GM21576 (cell line): Measurements from ENCODE around the gene PCMT1.
"Not testable (repeated sequence)": the region's sequence is repeated elsewhere in the genome, so short reads cannot be mapped to it uniquely, and the experiment has no call there.

Source experiments
- ATAC-seq: cut with Tn5 transposase; IDR thresholded peaks from one replicate; pipeline ENCODE4 v1.9.1; 2021; ENCODE audit warnings: mild to moderate bottlenecking, moderate library complexity; ENCODE audit not compliant: unreplicated experiment

PCMT1 gene

GRCh38 chr6:149813351-149813750 is 63.8 kb downstream of the PCMT1 start:
- no peak for ATAC-seq

- peak; percentile 72 for ATAC-seq
These were observed 66.2 kb downstream of the PCMT1 start for GRCh38 chr6:149815788-149816187.

GRCh38 chr6:149820506-149820905 is 71.0 kb downstream of the PCMT1 start:
- no peak for ATAC-seq

GRCh38 chr6:149821492-149821891 is 72.0 kb downstream of the PCMT1 start:
- ATAC-seq = no peak

GRCh38 chr6:149823013-149823412 is 73.5 kb downstream of the PCMT1 start:
- ATAC-seq = no peak

GRCh38 chr6:149825292-149825691 is 75.8 kb downstream of the PCMT1 start:
- no peak for ATAC-seq

GRCh38 chr6:149830731-149831307 is 81.3 kb downstream of the PCMT1 start:
- no peak for ATAC-seq

- ATAC-seq = no peak
These were observed 81.8 kb downstream of the PCMT1 start for GRCh38 chr6:149831308-149831820.

GRCh38 chr6:149833651-149834050 is 84.1 kb downstream of the PCMT1 start:
- no peak for ATAC-seq

- ATAC-seq = no peak
These were observed 85.3 kb downstream of the PCMT1 start for GRCh38 chr6:149834513-149835481.

- ATAC-seq = no peak
These were observed 91.0 kb downstream of the PCMT1 start for GRCh38 chr6:149840345-149841075.

GRCh38 chr6:149842331-149842730 is 92.8 kb downstream of the PCMT1 start:
- no peak for ATAC-seq

- no peak for ATAC-seq
These were observed 93.6 kb downstream of the PCMT1 start for GRCh38 chr6:149843051-149843633.

- not testable (repeated sequence) for ATAC-seq
These were observed 94.5 kb downstream of the PCMT1 start for GRCh38 chr6:149844036-149844435.

GRCh38 chr6:149844480-149844879 is 94.9 kb downstream of the PCMT1 start:
- no peak for ATAC-seq

GRCh38 chr6:149845549-149845948 is 96.0 kb downstream of the PCMT1 start:
- ATAC-seq = no peak

- ATAC-seq = no peak
These were observed 96.8 kb downstream of the PCMT1 start for GRCh38 chr6:149846321-149846720.

- no peak for ATAC-seq
These were observed 98.4 kb downstream of the PCMT1 start for GRCh38 chr6:149847939-149848267.

- ATAC-seq = not testable (repeated sequence)
These were observed 98.8 kb downstream of the PCMT1 start for GRCh38 chr6:149848343-149848742.

- no peak for ATAC-seq
These were observed 102.0 kb downstream of the PCMT1 start for GRCh38 chr6:149851461-149852110.

GRCh38 chr6:149852180-149852579 is 102.6 kb downstream of the PCMT1 start:
- ATAC-seq = no peak
